HEK293 (cell line): ENCODE data around the gene ADAMTSL3.

Experiments
- CTCF ChIA-PET: fragments of 350-600 bp; formaldehyde crosslinking; extraction: SDS; loops from one replicate; lab custom pipeline; 2021; ENCODE audit warnings: antibody characterized with exemption; lab: Yijun Ruan, JAX
- POLR2A ChIA-PET: fragments of 300-600 bp; formaldehyde crosslinking; extraction: SDS; loops from one replicate; lab custom pipeline; 2020; ENCODE audit warnings: antibody characterized with exemption, inconsistent platforms; lab: Yijun Ruan, JAX
- H3K27ac ChIP-seq: fragments of 200-500 bp; sonication (Bioruptor generic); 2 replicates; pipeline ENCODE4 v1.5.1; 2014; ENCODE audit warnings: low read depth, low read length, control low read depth, inconsistent platforms; ENCODE audit errors: extremely low read depth
- H3K36me3 ChIP-seq, 2 experiments: fragments of 200-500 bp in 1 of 2; sonication (Bioruptor generic) in 1 of 2; 1 replicate in 1 of 2; 2 replicates in 1 of 2; pipeline ENCODE4 v1.5.1; 2014 to 2017; ENCODE audit warnings: inconsistent platforms in 2 of 2, low read length in 2 of 2; ENCODE audit not compliant: control insufficient read depth in 2 of 2, insufficient read depth in 1 of 2
- H3K4me1 ChIP-seq: fragments of 200-500 bp; sonication (Bioruptor generic); 2 replicates; pipeline ENCODE4 v1.5.1; 2014; ENCODE audit warnings: mild to moderate bottlenecking, low read length, inconsistent platforms; ENCODE audit not compliant: control insufficient read depth, insufficient read depth
- H3K4me3 ChIP-seq: 2 replicates; pipeline ENCODE4 v1.5.1; 2011; ENCODE audit warnings: low read depth, mild to moderate bottlenecking, control low read depth, low read length, moderate library complexity
- H3K9me3 ChIP-seq: fragments of 200-500 bp; sonication (Bioruptor generic); 2 replicates; pipeline ENCODE4 v1.5.1; 2014; ENCODE audit warnings: low read depth, low read length, inconsistent platforms; ENCODE audit not compliant: control insufficient read depth, insufficient read depth
- HOXC10 ChIP-seq: sonication (generic); formaldehyde crosslinking; IDR thresholded peaks from 2 replicates; pipeline ENCODE4 v1.8.1; 2023; ENCODE audit warnings: mild to moderate bottlenecking, missing genetic modification reagents
- ZBTB17 ChIP-seq: fragments of 450-650 bp; formaldehyde crosslinking; IDR thresholded peaks from 2 replicates; pipeline ENCODE4 v1.5.1; 2016; ENCODE audit warnings: missing biosample characterization, missing genetic modification characterization
- ZBTB48 ChIP-seq: fragments of 450-650 bp; formaldehyde crosslinking; IDR thresholded peaks from 2 replicates; pipeline ENCODE4 v1.5.1; 2016; ENCODE audit warnings: missing biosample characterization, missing genetic modification characterization
- ZFHX2 ChIP-seq: fragments of 450-650 bp; formaldehyde crosslinking; conservative IDR thresholded peaks from 2 replicates; pipeline ENCODE4 v1.5.1; 2016; ENCODE audit warnings: missing biosample characterization, missing genetic modification characterization
- ZNF114 ChIP-seq: fragments of 450-650 bp; formaldehyde crosslinking; IDR thresholded peaks from 2 replicates; pipeline ENCODE4 v1.5.0; 2017; ENCODE audit warnings: missing biosample characterization, missing genetic modification characterization
- ZNF146 ChIP-seq: fragments of 450-650 bp; formaldehyde crosslinking; IDR thresholded peaks from 2 replicates; pipeline ENCODE4 v1.5.1; 2016; ENCODE audit warnings: missing biosample characterization, missing genetic modification characterization
- ZNF155 ChIP-seq: fragments of 450-650 bp; formaldehyde crosslinking; IDR thresholded peaks from 2 replicates; pipeline ENCODE4 v1.5.1; 2016; ENCODE audit warnings: missing biosample characterization, missing genetic modification characterization
- ZNF202 ChIP-seq: fragments of 450-650 bp; formaldehyde crosslinking; IDR thresholded peaks from 2 replicates; pipeline ENCODE4 v1.5.1; 2016; ENCODE audit warnings: missing biosample characterization, missing genetic modification characterization, borderline replicate concordance
- ZNF223 ChIP-seq: fragments of 450-650 bp; formaldehyde crosslinking; IDR thresholded peaks from 2 replicates; pipeline ENCODE4 v1.5.1; 2016; ENCODE audit warnings: missing biosample characterization, missing genetic modification characterization
- ZNF423 ChIP-seq: fragments of 450-650 bp; formaldehyde crosslinking; IDR thresholded peaks from 2 replicates; pipeline ENCODE4 v1.5.1; 2016; ENCODE audit warnings: missing biosample characterization, missing genetic modification characterization
- ZNF473 ChIP-seq: fragments of 450-650 bp; formaldehyde crosslinking; IDR thresholded peaks from 2 replicates; pipeline ENCODE4 v1.5.1; 2017; ENCODE audit warnings: missing biosample characterization, missing genetic modification characterization
- ZNF48 ChIP-seq: fragments of 450-650 bp; formaldehyde crosslinking; IDR thresholded peaks from 2 replicates; pipeline ENCODE4 v1.5.1; 2016; ENCODE audit warnings: missing biosample characterization, missing genetic modification characterization
- ZNF544 ChIP-seq: fragments of 450-650 bp; formaldehyde crosslinking; IDR thresholded peaks from 2 replicates; pipeline ENCODE4 v1.5.0; 2017; ENCODE audit warnings: missing biosample characterization, missing genetic modification characterization
- ZNF558 ChIP-seq: fragments of 450-650 bp; formaldehyde crosslinking; IDR thresholded peaks from 2 replicates; pipeline ENCODE4 v1.5.1; 2016; ENCODE audit warnings: missing biosample characterization, missing genetic modification characterization
- ZNF654 ChIP-seq: fragments of 450-650 bp; formaldehyde crosslinking; IDR thresholded peaks from 2 replicates; pipeline ENCODE4 v1.5.1; 2016; ENCODE audit warnings: low read depth, missing biosample characterization, missing genetic modification characterization
- TF ChIP-seq, protein P1 (sequence below): fragments of 450-650 bp; formaldehyde crosslinking; IDR thresholded peaks from 2 replicates; pipeline ENCODE4 v1.5.1; 2016; ENCODE audit warnings: missing biosample characterization, missing genetic modification characterization
- TF ChIP-seq, protein P2 (sequence below): fragments of 450-650 bp; formaldehyde crosslinking; IDR thresholded peaks from 2 replicates; pipeline ENCODE4 v1.5.1; 2016; ENCODE audit warnings: missing biosample characterization, missing genetic modification characterization, borderline replicate concordance
- TF ChIP-seq, protein P3 (sequence below): fragments of 450-650 bp; formaldehyde crosslinking; IDR thresholded peaks from 2 replicates; pipeline ENCODE4 v1.5.1; 2016; ENCODE audit warnings: missing biosample characterization, missing genetic modification characterization
- TF ChIP-seq, protein P4 (sequence below): fragments of 450-650 bp; formaldehyde crosslinking; IDR thresholded peaks from 2 replicates; pipeline ENCODE4 v1.5.1; 2016; ENCODE audit warnings: missing biosample characterization, missing genetic modification characterization
- TF ChIP-seq, protein P5 (sequence below): fragments of 450-650 bp; formaldehyde crosslinking; IDR thresholded peaks from 2 replicates; pipeline ENCODE4 v1.5.1; 2016; ENCODE audit warnings: missing biosample characterization, missing genetic modification characterization
- TF ChIP-seq, protein P6 (sequence below): fragments of 450-650 bp; formaldehyde crosslinking; IDR thresholded peaks from 2 replicates; pipeline ENCODE4 v1.5.1; 2017; ENCODE audit warnings: missing biosample characterization, missing genetic modification characterization

The ADAMTSL3 gene

DNA sequence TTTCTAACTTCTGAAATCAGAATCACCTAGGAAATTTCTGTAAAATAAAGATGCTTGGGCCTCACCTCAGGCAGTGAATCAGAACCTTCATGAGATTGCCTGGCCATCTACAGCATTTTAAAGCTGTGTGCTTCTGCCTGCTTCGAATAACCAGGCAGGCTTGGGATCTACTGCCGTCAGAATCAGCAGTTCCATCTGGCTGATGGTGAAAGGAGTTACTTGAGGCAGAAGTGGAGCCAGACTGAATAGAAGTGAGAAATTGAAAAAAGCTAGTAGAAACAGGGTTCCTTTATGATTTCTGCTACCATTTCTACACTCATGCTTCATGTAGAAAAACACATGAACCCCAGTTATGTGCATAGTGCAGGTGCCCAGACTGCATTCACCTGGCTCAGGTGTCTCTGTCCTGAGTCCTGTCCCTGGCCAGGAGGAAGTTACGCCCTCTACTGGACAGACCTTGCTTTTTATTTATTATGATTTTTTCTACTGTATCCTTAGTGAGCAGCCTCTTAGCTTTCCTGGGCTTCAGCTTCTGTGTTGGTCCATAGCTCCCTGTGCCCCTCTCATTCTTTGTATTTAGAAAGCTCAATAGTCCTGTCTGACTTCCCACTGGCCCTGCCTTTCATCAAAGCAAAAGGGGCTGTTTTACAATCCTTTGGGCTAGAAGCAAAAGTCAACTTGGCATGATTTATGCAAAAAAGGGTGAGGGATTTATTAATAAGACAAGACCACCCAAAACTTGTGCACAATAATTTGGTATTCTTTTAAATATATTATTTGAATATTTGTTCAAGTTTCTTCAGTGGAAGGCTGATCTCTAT lies 380.9 kb downstream of the ADAMTSL3 start (continued):
- TF ChIP-seq ZNF48 (tag by site-specific recombination) (no peak), ZFHX2 (tag by site-specific recombination) (no peak)
- TF ChIP-seq, protein P1, sequence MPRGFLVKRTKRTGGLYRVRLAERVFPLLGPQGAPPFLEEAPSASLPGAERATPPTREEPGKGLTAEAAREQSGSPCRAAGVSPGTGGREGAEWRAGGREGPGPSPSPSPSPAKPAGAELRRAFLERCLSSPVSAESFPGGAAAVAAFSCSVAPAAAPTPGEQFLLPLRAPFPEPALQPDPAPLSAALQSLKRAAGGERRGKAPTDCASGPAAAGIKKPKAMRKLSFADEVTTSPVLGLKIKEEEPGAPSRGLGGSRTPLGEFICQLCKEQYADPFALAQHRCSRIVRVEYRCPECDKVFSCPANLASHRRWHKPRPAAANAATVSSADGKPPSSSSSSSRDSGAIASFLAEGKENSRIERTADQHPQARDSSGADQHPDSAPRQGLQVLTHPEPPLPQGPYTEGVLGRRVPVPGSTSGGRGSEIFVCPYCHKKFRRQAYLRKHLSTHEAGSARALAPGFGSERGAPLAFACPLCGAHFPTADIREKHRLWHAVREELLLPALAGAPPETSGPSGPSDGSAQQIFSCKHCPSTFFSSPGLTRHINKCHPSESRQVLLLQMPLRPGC (tag by site-specific recombination), result no peak
- TF ChIP-seq, protein P2, sequence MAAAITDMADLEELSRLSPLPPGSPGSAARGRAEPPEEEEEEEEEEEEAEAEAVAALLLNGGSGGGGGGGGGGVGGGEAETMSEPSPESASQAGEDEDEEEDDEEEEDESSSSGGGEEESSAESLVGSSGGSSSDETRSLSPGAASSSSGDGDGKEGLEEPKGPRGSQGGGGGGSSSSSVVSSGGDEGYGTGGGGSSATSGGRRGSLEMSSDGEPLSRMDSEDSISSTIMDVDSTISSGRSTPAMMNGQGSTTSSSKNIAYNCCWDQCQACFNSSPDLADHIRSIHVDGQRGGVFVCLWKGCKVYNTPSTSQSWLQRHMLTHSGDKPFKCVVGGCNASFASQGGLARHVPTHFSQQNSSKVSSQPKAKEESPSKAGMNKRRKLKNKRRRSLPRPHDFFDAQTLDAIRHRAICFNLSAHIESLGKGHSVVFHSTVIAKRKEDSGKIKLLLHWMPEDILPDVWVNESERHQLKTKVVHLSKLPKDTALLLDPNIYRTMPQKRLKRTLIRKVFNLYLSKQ (tag by site-specific recombination), result no peak

DNA sequence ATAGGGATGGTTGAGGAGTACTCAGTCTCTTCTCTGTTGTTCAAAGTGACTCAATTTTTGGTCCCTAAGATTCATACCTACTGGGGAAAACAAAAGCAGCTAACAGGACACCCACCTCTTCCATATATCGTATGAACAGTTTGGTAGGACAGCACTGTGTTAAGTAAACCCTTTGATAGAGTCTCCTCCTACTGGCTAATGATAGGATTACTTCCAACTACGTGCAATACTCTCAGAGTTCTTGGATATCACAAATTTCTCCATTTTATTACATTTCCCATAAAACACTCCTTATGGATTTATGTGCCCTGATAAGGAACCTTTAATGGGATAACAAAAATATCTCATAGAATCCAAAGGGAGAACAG lies 381.5 kb downstream of the ADAMTSL3 start:
- H3K4me1 ChIP-seq, result peaks cover 7% of the 10 kb centered on the region; the same call in 1 of the 2 replicates
- H3K27ac ChIP-seq, result no peak overlapping the region
- ChIA-PET POLR2A (no interaction called here), CTCF (interaction anchor here (0.6 to 3.6 kb wide), 46 partner anchors 8 to 788 kb away, joined by 3 to 38 read pairs (median 4); no protein-coding TSS in a partner anchor)
- no peaks in the 10 kb centered on the region for H3K36me3 ChIP-seq
- no peak overlapping the region for H3K4me3 ChIP-seq
- H3K9me3 ChIP-seq, result no peaks in the 10 kb centered on the region
- TF ChIP-seq ZNF146 (tag by site-specific recombination) (no peak), ZNF654 (tag by site-specific recombination) (peak; percentile 53)

DNA sequence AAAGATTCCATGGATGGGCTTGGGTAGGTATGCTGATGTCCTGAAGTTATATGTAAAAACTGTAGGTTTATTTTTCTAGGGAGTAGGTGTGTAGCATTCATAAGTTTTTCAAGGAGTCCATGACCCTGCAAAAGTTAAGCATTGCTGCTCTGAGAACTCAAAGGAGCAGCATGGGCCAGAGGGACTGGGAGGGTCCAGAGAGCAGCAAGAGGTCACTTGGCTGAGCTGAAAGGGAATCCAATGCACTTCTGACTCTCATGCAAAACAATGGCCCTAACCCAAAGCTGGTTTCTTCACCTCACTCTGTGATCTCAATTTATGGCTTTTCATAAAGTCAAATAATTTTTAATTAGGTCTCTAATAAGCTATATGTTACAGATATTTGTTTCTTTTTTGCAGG lies 383.4 kb downstream of the ADAMTSL3 start:
- POLR2A ChIA-PET, result interaction anchor here (0.9 kb wide), 1 partner anchor 43 kb away, joined by 3 read pairs; no protein-coding TSS in a partner anchor
- CTCF ChIA-PET, result interaction anchor here (0.7 to 1.2 kb wide), 3 partner anchors 9 to 207 kb away, joined by 3 read pairs; no protein-coding TSS in a partner anchor
- TF ChIP-seq ZNF155 (tag by site-specific recombination) (no peak), ZNF146 (tag by site-specific recombination) (no peak), ZNF473 (no peak), ZNF423 (tag by site-specific recombination) (no peak), ZBTB17 (tag by site-specific recombination) (no peak), ZNF202 (tag by site-specific recombination) (no peak), ZNF558 (no peak), ZNF223 (tag by site-specific recombination) (no peak), ZBTB48 (tag by site-specific recombination) (no peak), ZNF114 (tag by site-specific recombination) (no peak), ZNF544 (no peak), HOXC10 (no peak)
- TF ChIP-seq, protein P3, sequence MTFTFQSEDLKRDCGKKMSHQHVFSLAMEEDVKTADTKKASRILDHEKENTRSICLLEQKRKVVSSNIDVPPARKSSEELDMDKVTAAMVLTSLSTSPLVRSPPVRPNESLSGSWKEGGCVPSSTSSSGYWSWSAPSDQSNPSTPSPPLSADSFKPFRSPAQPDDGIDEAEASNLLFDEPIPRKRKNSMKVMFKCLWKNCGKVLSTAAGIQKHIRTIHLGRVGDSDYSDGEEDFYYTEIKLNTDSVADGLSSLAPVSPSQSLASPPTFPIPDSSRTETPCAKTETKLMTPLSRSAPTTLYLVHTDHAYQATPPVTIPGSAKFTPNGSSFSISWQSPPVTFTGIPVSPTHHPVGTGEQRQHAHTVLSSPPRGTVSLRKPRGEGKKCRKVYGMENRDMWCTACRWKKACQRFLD (tag by site-specific recombination), result no peak
- TF ChIP-seq, protein P4, sequence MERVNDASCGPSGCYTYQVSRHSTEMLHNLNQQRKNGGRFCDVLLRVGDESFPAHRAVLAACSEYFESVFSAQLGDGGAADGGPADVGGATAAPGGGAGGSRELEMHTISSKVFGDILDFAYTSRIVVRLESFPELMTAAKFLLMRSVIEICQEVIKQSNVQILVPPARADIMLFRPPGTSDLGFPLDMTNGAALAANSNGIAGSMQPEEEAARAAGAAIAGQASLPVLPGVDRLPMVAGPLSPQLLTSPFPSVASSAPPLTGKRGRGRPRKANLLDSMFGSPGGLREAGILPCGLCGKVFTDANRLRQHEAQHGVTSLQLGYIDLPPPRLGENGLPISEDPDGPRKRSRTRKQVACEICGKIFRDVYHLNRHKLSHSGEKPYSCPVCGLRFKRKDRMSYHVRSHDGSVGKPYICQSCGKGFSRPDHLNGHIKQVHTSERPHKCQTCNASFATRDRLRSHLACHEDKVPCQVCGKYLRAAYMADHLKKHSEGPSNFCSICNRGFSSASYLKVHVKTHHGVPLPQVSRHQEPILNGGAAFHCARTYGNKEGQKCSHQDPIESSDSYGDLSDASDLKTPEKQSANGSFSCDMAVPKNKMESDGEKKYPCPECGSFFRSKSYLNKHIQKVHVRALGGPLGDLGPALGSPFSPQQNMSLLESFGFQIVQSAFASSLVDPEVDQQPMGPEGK (tag by site-specific recombination), result no peak
- TF ChIP-seq, protein P2 (tag by site-specific recombination), result no peak
- TF ChIP-seq, protein P5, sequence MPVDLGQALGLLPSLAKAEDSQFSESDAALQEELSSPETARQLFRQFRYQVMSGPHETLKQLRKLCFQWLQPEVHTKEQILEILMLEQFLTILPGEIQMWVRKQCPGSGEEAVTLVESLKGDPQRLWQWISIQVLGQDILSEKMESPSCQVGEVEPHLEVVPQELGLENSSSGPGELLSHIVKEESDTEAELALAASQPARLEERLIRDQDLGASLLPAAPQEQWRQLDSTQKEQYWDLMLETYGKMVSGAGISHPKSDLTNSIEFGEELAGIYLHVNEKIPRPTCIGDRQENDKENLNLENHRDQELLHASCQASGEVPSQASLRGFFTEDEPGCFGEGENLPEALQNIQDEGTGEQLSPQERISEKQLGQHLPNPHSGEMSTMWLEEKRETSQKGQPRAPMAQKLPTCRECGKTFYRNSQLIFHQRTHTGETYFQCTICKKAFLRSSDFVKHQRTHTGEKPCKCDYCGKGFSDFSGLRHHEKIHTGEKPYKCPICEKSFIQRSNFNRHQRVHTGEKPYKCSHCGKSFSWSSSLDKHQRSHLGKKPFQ (tag by site-specific recombination), result no peak
- TF ChIP-seq, protein P6, sequence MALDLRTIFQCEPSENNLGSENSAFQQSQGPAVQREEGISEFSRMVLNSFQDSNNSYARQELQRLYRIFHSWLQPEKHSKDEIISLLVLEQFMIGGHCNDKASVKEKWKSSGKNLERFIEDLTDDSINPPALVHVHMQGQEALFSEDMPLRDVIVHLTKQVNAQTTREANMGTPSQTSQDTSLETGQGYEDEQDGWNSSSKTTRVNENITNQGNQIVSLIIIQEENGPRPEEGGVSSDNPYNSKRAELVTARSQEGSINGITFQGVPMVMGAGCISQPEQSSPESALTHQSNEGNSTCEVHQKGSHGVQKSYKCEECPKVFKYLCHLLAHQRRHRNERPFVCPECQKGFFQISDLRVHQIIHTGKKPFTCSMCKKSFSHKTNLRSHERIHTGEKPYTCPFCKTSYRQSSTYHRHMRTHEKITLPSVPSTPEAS (tag by site-specific recombination), result no peak

More for the DNA sequence above, 383.4 kb downstream of the ADAMTSL3 start:
- Histone ChIP-seq H3K4me3 (no peak overlapping the region), H3K36me3 (no peaks in the 10 kb centered on the region), H3K4me1 (peaks cover 7% of the 10 kb centered on the region; the same call in 1 of the 2 replicates), H3K27ac (no peak overlapping the region), H3K9me3 (no peaks in the 10 kb centered on the region)
